ENCODE data around the gene EXOC3.

EXOC3 gene

DNA sequence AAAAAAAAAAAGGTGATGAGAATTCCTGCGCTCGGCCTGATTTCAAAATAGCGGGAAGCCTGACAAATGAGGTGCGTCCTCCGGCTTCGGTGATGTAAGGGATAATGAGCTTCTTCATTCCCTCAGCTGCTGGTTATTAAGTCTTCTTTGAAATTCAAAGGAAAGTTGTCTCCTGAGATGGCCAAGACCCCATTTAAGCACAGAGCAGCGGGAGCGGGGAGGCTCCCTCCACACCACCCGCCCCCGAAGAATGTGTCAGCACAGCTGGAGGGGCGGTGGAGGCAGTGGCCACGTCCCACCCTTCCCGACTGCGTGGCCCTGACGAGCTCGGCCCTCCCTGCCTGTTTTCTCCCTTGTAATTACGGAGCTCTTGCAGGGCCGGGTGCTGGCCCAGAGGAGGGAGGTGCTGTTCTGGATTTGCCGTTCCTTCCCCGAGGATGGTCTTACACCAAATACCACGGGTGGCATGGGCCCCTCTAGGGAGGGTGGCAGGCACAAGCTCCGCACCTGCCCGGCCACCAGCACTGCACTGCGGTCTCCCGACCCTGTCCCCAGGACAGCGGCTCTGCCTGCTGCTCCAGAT is 50.2 kb downstream of the EXOC3 start:
- Histone ChIP-seq H3K79me2 (ENCODE audit: low read length) (no peaks in the 10 kb centered on the region), H3K36me3 (replicated peaks; ENCODE audit: low read depth, low read length) (no peaks in the 10 kb centered on the region), H3K9me3 (ENCODE audit: insufficient read depth, low read length) (no peaks in the 10 kb centered on the region), H3K4me3 (ENCODE audit: low read length) (no peak overlapping the region), H3K9ac (ENCODE audit: low read length) (no peak overlapping the region), H3K27me3 (ENCODE audit: low read depth, low read length) (peaks cover 8% of the 10 kb centered on the region; the same call in 1 of the 2 replicates), H3K4me2 (ENCODE audit: low read length) (no peak overlapping the region), H4K20me1 (ENCODE audit: insufficient read depth, low read length) (no peaks in the 10 kb centered on the region), H3K27ac (ENCODE audit: low read length) (no peak overlapping the region), H2AFZ (ENCODE audit: low read depth, low read length) (no peak overlapping the region), H3K4me1 (ENCODE audit: low read length) (no peaks in the 10 kb centered on the region)
- TF ChIP-seq EZH2phosphoT487 (IDR thresholded peaks at IDR 0.05; ENCODE audit: low read depth): no peak
- TF ChIP-seq, protein P1, sequence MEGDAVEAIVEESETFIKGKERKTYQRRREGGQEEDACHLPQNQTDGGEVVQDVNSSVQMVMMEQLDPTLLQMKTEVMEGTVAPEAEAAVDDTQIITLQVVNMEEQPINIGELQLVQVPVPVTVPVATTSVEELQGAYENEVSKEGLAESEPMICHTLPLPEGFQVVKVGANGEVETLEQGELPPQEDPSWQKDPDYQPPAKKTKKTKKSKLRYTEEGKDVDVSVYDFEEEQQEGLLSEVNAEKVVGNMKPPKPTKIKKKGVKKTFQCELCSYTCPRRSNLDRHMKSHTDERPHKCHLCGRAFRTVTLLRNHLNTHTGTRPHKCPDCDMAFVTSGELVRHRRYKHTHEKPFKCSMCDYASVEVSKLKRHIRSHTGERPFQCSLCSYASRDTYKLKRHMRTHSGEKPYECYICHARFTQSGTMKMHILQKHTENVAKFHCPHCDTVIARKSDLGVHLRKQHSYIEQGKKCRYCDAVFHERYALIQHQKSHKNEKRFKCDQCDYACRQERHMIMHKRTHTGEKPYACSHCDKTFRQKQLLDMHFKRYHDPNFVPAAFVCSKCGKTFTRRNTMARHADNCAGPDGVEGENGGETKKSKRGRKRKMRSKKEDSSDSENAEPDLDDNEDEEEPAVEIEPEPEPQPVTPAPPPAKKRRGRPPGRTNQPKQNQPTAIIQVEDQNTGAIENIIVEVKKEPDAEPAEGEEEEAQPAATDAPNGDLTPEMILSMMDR (IDR thresholded peaks at IDR 0.05; ENCODE audit: low read depth, low read length): no peak

DNA sequence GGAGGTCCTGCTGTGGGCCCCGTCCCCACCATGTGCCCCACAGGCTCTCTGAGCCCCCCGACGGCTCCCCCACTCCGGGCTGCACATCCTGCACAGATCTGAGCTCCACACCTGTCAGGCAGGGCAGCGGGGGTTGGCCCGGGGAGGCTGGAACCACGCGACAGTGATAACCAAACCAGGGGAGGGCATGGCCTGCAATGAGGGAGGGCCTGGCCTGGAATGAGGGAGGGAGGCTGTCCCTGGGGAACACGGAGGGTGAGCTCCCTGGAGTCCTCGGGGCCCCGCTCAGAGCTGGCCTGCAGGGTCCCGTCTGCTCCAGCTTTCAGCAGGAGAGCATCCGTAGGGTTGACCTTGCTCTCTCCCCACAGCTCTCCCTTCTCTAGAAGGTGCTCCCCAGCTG is 50.8 kb downstream of the EXOC3 start:
- Histone ChIP-seq H3K4me2 (ENCODE audit: low read length) (no peak overlapping the region), H4K20me1 (ENCODE audit: insufficient read depth, low read length) (no peaks in the 10 kb centered on the region), H3K4me3 (ENCODE audit: low read length) (no peak overlapping the region), H2AFZ (ENCODE audit: low read depth, low read length) (no peak overlapping the region), H3K9me3 (ENCODE audit: insufficient read depth, low read length) (no peaks in the 10 kb centered on the region), H3K79me2 (ENCODE audit: low read length) (no peaks in the 10 kb centered on the region), H3K4me1 (ENCODE audit: low read length) (no peaks in the 10 kb centered on the region), H3K27me3 (ENCODE audit: low read depth, low read length) (peaks cover 8% of the 10 kb centered on the region; the same call in 1 of the 2 replicates), H3K27ac (ENCODE audit: low read length) (no peak overlapping the region), H3K9ac (ENCODE audit: low read length) (no peak overlapping the region), H3K36me3 (replicated peaks; ENCODE audit: low read depth, low read length) (no peaks in the 10 kb centered on the region)
- TF ChIP-seq, protein P1 (IDR thresholded peaks at IDR 0.05; ENCODE audit: low read depth, low read length): no peak
- TF ChIP-seq EZH2phosphoT487 (IDR thresholded peaks at IDR 0.05; ENCODE audit: low read depth): no peak

DNA sequence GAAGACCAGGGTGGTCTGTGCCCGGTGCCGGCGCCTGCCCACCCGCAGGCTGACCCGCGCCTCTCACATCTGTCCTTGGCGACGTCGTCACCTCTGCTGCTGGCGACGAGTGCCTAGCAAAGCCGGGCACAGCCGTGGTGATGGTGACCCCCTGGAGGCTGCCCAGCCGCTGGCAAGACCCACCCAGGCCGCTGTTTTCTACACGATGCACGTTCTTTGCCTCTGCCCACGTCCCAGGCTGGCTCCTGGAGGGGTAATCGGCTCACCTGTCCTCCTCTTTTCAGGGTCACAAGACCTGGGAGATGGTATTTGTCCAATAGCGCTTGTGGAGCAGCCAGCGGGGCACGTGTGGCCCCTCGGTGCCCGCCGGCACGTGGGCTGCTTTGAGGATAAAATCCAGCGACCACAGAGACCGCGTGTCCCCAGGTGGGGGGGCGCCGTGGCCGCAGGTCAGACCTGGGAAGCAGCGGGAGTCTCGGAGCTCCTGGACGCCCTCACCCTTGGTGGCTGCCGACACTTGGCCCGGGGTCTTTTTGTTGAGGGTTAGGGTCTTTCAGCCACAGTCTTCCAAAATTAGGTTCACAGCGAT is 51.8 kb downstream of the EXOC3 start:
- Histone ChIP-seq H3K9ac (ENCODE audit: low read length) (no peak overlapping the region), H3K27ac (ENCODE audit: low read length) (no peak overlapping the region), H2AFZ (ENCODE audit: low read depth, low read length) (no peak overlapping the region), H3K36me3 (replicated peaks; ENCODE audit: low read depth, low read length) (no peaks in the 10 kb centered on the region), H3K9me3 (ENCODE audit: insufficient read depth, low read length) (no peaks in the 10 kb centered on the region), H3K4me2 (ENCODE audit: low read length) (no peak overlapping the region), H4K20me1 (ENCODE audit: insufficient read depth, low read length) (no peaks in the 10 kb centered on the region), H3K4me1 (ENCODE audit: low read length) (no peaks in the 10 kb centered on the region), H3K79me2 (ENCODE audit: low read length) (no peaks in the 10 kb centered on the region), H3K27me3 (ENCODE audit: low read depth, low read length) (peaks cover 8% of the 10 kb centered on the region; the same call in 1 of the 2 replicates), H3K4me3 (ENCODE audit: low read length) (no peak overlapping the region)
- TF ChIP-seq, protein P1 (IDR thresholded peaks at IDR 0.05; ENCODE audit: low read depth, low read length): no peak
- no peak for TF ChIP-seq EZH2phosphoT487 (IDR thresholded peaks at IDR 0.05; ENCODE audit: low read depth)

DNA sequence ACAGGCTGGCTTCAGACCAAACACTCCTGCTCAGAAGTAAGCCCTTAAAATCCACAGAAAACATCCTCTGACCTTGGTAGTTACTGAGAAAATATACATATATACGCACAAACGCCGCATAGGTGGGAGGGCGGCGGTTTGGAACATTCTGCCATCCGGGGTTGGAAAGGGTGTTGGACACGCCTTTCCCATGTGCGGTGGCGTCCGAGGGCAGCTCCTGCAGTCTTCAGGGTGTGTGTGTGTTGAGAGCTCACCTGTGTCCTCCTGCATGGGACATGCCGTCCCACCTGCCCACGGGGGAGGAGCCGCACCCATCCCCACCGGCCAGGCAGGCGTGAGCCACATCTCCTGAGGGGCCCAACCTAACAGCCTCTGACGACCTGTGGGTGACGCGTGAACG is 53.1 kb downstream of the EXOC3 start:
- H3K9me3 ChIP-seq (ENCODE audit: insufficient read depth, low read length): no peaks in the 10 kb centered on the region
- no peaks in the 10 kb centered on the region for H3K79me2 ChIP-seq (ENCODE audit: low read length)
- no peak overlapping the region for H2AFZ ChIP-seq (ENCODE audit: low read depth, low read length)
- no peaks in the 10 kb centered on the region for H3K4me1 ChIP-seq (ENCODE audit: low read length)
- TF ChIP-seq, protein P1 (IDR thresholded peaks at IDR 0.05; ENCODE audit: low read depth, low read length): no peak
- no peak for TF ChIP-seq EZH2phosphoT487 (IDR thresholded peaks at IDR 0.05; ENCODE audit: low read depth)
- H3K27ac ChIP-seq (ENCODE audit: low read length): no peak overlapping the region
- H3K27me3 ChIP-seq (ENCODE audit: low read depth, low read length): peaks cover 8% of the 10 kb centered on the region; the same call in 1 of the 2 replicates
- no peak overlapping the region for H3K4me2 ChIP-seq (ENCODE audit: low read length)
- H3K9ac ChIP-seq (ENCODE audit: low read length): no peak overlapping the region
- no peak overlapping the region for H3K4me3 ChIP-seq (ENCODE audit: low read length)
- no peaks in the 10 kb centered on the region for H4K20me1 ChIP-seq (ENCODE audit: insufficient read depth, low read length)
- H3K36me3 ChIP-seq (replicated peaks; ENCODE audit: low read depth, low read length): no peaks in the 10 kb centered on the region
